ENCODE results near the gene IDE. TPM values are rescaled to one million over a fixed set of nuclear protein-coding genes. Genes with fewer than 3 reads are reported as not detected.
A peak's percentile ranks its signal among the peaks of the same experiment; 100 is the strongest.

IDE gene
- total and polyA plus RNA-seq, 9 of the 15 experiments (the other 6 are each of a cell fraction or from before 2014, with no cell fraction given) = 10.2 to 50.6 (median 33.2) TPM

- Histone ChIP-seq H3K27me3 (ENCODE audit: control insufficient read depth in 2 of 2, insufficient read depth in 2 of 2, low read length in 2 of 2) (no peaks in the 10 kb centered on the region), H3K9me1 (ENCODE audit: control insufficient read depth, insufficient read depth, low read length) (no peaks in the 10 kb centered on the region), H3K4me1 (replicated peaks in 1 of 2; ENCODE audit: control insufficient read depth in 2 of 2, insufficient read depth in 2 of 2, low read length in 2 of 2) (peaks cover 5 to 16% of the 10 kb centered on the region in 2 experiments; a peak in 4 of 5 replicates), H3K36me3 (ENCODE audit: control insufficient read depth, insufficient read depth, low read length) (no peaks in the 10 kb centered on the region), H4K20me1 (replicated peaks; ENCODE audit: control insufficient read depth, insufficient read depth, low read length) (no peaks in the 10 kb centered on the region), H3K9ac (ENCODE audit: insufficient read depth in 1 of 2, low read depth in 2 of 2, low read length in 2 of 2) (no peak overlapping the region), H3K9me3 (replicated peaks; ENCODE audit: control insufficient read depth, insufficient read depth, low read depth, low read length) (no peaks in the 10 kb centered on the region), H3K4me2 (ENCODE audit: insufficient read depth, low read length) (no peak overlapping the region), H2AFZ (ENCODE audit: low read depth, low read length) (peak overlapping the region; percentile 40; the same call in 1 of the 2 replicates), H3K79me2 (ENCODE audit: control insufficient read depth, insufficient read depth, low read length) (no peaks in the 10 kb centered on the region), H3K4me3 (no peak overlapping the region), H3K27ac (ENCODE audit: extremely low read depth, low read depth, low read length) (no peak overlapping the region)
- no peak for DNase-seq (ENCODE audit: extremely low read depth in 1 of 4, low spot score in 3 of 4)
- FAIRE-seq = no peak
- in situ Hi-C loops (cut with MboI) (no loop called here), intact Hi-C loops (cut with micrococcal nuclease) (no loop called here)
- ChIA-PET CTCF (ENCODE audit: low intra/inter-chr PET ratio) (no interaction called here), POLR2A (interaction anchor here (0.6 kb wide), 1 partner anchor 9 kb away, joined by 4 read pairs; no protein-coding TSS in a partner anchor)
- BruUV-seq (replicated peaks) = no TSS peak
- 0 out of 2 replicates have a peak, but pooled peaks have one; percentile 11 for TF ChIP-seq CTBP1 (IDR thresholded peaks at IDR 0.05; ENCODE audit: borderline replicate concordance)
- TF ChIP-seq SRSF7 (optimal IDR thresholded peaks at IDR 0.05; ENCODE audit: low read depth, low read length) = no peak
- TF ChIP-seq GTF2F1 (IDR thresholded peaks at IDR 0.05; ENCODE audit: low read depth, low read length) = no peak
- peak; percentile 63 for TF ChIP-seq ATF3 (IDR thresholded peaks at IDR 0.05)
- TF ChIP-seq ATF3 (CRISPR knock-in tag; conservative IDR thresholded peaks at IDR 0.05) = no peak
- TF ChIP-seq CEBPG (CRISPR knock-in tag; IDR thresholded peaks at IDR 0.05) = no peak
- TF ChIP-seq CEBPG (tag; conservative IDR thresholded peaks at IDR 0.05 in 1 of 2, IDR thresholded peaks at IDR 0.05 in 1 of 2) = peak; percentile 20 to 76; a peak in 2 of 4 replicates
- TF ChIP-seq SLC30A9 (CRISPR knock-in tag; IDR thresholded peaks at IDR 0.05) = no peak
- TF ChIP-seq ZNF740 (CRISPR knock-in tag; IDR thresholded peaks at IDR 0.05) = no peak
- TF ChIP-seq ZNF740 (tag; IDR thresholded peaks at IDR 0.05) = no peak
- TF ChIP-seq ZNF589 (CRISPR knock-in tag; IDR thresholded peaks at IDR 0.05; ENCODE audit: low read depth) = peak; percentile 46; the same call in 1 of the 2 replicates
- ATAC-seq = peak; percentile 32; the same call in 2 of the 3 replicates
- 47% methylated on average over 8 of the region's 10 CpGs for WGBS (ENCODE audit: insufficient coverage, low coverage, missing lambda C conversion rate)
These were observed 169.1 kb downstream of the IDE start for GRCh38 chr10:92404612-92405418.

Measured in K562 (cell line).